ENCODE data around the gene NAIF1.

DNA sequence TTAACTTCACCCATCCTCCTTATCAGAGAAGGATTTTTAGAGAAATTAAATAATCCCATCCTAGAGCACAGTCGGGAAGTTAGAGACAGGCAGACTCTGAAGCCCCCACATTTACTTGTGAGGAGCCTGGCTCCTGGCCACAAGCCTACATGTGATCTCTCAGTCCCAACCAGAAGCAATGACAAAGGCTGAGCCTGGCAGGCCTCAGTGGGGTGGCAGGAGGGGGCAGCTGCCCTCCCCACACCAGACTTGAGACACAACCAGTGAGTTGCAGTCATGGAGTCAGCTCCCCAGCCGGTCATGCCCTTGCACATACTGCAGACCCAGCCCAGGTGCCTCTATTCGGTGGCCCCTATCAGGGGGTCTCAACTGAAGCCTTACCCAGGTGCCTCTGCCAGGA lies 11.0 kb downstream of the NAIF1 start:
- no peak for TF ChIP-seq POLR2A (IDR thresholded peaks at IDR 0.05)
- TF ChIP-seq, protein P1, sequence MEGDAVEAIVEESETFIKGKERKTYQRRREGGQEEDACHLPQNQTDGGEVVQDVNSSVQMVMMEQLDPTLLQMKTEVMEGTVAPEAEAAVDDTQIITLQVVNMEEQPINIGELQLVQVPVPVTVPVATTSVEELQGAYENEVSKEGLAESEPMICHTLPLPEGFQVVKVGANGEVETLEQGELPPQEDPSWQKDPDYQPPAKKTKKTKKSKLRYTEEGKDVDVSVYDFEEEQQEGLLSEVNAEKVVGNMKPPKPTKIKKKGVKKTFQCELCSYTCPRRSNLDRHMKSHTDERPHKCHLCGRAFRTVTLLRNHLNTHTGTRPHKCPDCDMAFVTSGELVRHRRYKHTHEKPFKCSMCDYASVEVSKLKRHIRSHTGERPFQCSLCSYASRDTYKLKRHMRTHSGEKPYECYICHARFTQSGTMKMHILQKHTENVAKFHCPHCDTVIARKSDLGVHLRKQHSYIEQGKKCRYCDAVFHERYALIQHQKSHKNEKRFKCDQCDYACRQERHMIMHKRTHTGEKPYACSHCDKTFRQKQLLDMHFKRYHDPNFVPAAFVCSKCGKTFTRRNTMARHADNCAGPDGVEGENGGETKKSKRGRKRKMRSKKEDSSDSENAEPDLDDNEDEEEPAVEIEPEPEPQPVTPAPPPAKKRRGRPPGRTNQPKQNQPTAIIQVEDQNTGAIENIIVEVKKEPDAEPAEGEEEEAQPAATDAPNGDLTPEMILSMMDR (IDR thresholded peaks at IDR 0.05): no peak
